ENCODE measurements around the gene ACTR1B.

Gene ACTR1B

GRCh38 chr2:97676620-97677019 lies 12.8 kb upstream of the ACTR1B start:
- TF ChIP-seq NFIC (IDR thresholded peaks at IDR 0.05) (no peak), CEBPB (IDR thresholded peaks at IDR 0.05) (no peak), RAD21 (IDR thresholded peaks at IDR 0.05; ENCODE audit: low read depth) (no peak), REST (IDR thresholded peaks at IDR 0.05; ENCODE audit: low read depth) (no peak), EGR1 (IDR thresholded peaks at IDR 0.05) (no peak)

GRCh38 chr2:97675430-97676113 lies 11.7 kb upstream of the ACTR1B start:
- TF ChIP-seq REST (IDR thresholded peaks at IDR 0.05; ENCODE audit: low read depth) (no peak), ZBTB7A (IDR thresholded peaks at IDR 0.05; ENCODE audit: low read depth) (no peak), YY1 (IDR thresholded peaks at IDR 0.05; ENCODE audit: low read depth) (no peak), FOXM1 (IDR thresholded peaks at IDR 0.05; ENCODE audit: borderline replicate concordance, low read depth) (no peak), TCF12 (IDR thresholded peaks at IDR 0.05; ENCODE audit: low read depth) (no peak), TAF1 (IDR thresholded peaks at IDR 0.05; ENCODE audit: low read depth) (no peak), EP300 (IDR thresholded peaks at IDR 0.05; ENCODE audit: borderline replicate concordance) (no peak), CREB1 (IDR thresholded peaks at IDR 0.05; ENCODE audit: low read depth) (no peak), CEBPB (IDR thresholded peaks at IDR 0.05) (no peak), RAD21 (IDR thresholded peaks at IDR 0.05; ENCODE audit: low read depth) (no peak), EGR1 (IDR thresholded peaks at IDR 0.05) (no peak), USF1 (IDR thresholded peaks at IDR 0.05) (no peak)
- TF ChIP-seq, protein P1, sequence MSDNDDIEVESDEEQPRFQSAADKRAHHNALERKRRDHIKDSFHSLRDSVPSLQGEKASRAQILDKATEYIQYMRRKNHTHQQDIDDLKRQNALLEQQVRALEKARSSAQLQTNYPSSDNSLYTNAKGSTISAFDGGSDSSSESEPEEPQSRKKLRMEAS (IDR thresholded peaks at IDR 0.05) = no peak

- TF ChIP-seq, protein P1 (IDR thresholded peaks at IDR 0.05) = no peak
- TF ChIP-seq TEAD4 (IDR thresholded peaks at IDR 0.05) = no peak
Measured at GRCh38 chr2:97673915-97674283, 10.1 kb upstream of the ACTR1B start.

DNA sequence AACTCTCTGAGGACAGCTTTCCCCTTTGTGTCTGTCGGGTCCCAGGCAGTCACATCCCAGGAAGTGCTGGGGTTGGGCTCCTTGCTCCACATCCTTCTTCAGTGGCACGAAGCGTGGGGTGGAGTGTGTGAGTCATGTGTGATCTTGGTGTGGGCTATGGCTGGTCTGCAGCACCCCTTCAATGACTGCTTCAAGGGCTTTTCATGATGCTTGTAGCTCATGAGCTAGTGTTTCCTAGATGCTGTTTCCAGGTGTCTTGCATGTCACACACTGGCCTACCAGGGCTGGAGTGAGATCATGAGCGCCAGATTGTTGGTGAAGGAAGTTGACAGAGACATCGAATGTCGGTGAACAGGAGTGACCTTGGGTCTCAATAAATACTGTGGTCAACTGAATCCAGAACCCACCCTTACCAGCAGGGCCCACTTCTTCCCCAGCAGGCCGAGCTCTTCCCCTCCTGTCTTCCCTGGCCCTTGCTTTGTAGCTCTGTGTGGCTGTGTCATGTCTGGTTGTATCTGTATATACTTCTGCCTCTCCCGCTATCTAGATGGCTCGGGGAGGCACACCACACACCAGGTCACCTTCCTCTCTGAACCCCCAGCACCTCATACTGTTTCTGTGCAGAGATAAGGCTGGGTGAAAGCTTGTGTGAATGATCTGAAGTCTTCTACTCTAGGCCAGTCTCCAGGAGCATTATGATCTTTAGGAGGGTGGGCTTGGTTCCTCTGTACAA lies 9.5 kb upstream of the ACTR1B start:
- TF ChIP-seq TEAD4 (IDR thresholded peaks at IDR 0.05) (no peak), EGR1 (IDR thresholded peaks at IDR 0.05) (no peak), TAF1 (IDR thresholded peaks at IDR 0.05; ENCODE audit: low read depth) (no peak), EP300 (IDR thresholded peaks at IDR 0.05; ENCODE audit: borderline replicate concordance) (no peak), USF1 (IDR thresholded peaks at IDR 0.05) (no peak), TCF12 (IDR thresholded peaks at IDR 0.05; ENCODE audit: low read depth) (no peak), YY1 (IDR thresholded peaks at IDR 0.05; ENCODE audit: low read depth) (no peak), NFIC (IDR thresholded peaks at IDR 0.05) (no peak), ZBTB7A (IDR thresholded peaks at IDR 0.05; ENCODE audit: low read depth) (no peak)
- TF ChIP-seq, protein P1 (IDR thresholded peaks at IDR 0.05) = no peak

DNA sequence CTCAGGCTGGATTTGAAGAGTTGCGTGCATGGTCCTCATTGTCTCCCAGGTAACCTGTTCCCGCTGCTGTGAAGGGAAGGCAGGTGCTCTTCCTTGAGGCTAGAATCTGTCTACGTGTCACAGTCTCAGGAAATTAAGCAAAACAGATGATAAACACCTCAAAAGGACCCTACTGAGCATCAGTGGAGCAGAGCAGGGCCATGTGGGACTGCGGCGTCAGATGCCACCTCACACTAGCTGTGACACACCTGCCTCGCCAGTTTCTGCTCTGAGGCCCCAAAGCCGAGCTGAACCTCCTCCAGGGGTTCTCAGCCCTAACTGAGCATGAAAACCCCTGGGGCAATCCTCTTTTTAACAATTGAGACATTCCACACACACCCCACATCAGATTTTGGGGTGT lies 7.7 kb upstream of the ACTR1B start:
- TF ChIP-seq, protein P1 (IDR thresholded peaks at IDR 0.05) = no peak

- TF ChIP-seq TCF12 (IDR thresholded peaks at IDR 0.05; ENCODE audit: low read depth) (no peak), NFIC (IDR thresholded peaks at IDR 0.05) (no peak), EP300 (IDR thresholded peaks at IDR 0.05; ENCODE audit: borderline replicate concordance) (no peak), TAF1 (IDR thresholded peaks at IDR 0.05; ENCODE audit: low read depth) (no peak), ZBTB7A (IDR thresholded peaks at IDR 0.05; ENCODE audit: low read depth) (no peak), CEBPB (IDR thresholded peaks at IDR 0.05) (no peak), FOXM1 (IDR thresholded peaks at IDR 0.05; ENCODE audit: borderline replicate concordance, low read depth) (no peak)
Measured at GRCh38 chr2:97670471-97670870, 6.6 kb upstream of the ACTR1B start.

All from Ishikawa (cell line).